Measurements from ENCODE around the gene ESRRA. TPM values are rescaled to one million over a fixed set of nuclear protein-coding genes. Genes with fewer than 3 reads are reported as not detected.

The ESRRA gene
- total and polyA plus RNA-seq, 2 of the 8 experiments (the other 6 are each of a cell fraction or from before 2014, with no cell fraction given) = 18.2 to 37.0 TPM

DNA sequence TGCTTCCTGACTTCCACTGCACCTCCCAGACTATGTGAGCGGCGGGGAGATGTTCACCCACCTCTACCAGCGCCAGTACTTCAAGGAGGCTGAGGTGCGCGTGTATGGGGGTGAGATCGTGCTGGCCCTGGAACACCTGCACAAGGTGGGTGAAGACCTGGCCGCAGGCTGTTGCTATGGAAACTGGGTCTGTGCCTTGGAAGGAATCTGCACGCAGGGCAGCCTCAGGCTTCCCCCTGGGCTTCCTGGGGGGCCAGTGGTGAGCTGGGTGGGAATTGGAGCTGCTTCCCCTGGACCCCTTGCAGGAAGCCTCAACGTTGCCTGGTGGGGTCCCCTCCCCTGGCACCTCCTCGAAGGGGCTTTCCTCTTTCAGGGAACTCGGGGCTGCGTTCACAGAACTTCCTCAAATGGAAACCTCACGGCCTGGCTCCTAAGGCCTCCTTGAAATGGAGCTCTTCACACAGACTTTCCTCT is 55.2 kb downstream of the ESRRA start:
- H3K9ac ChIP-seq (replicated peaks in 1 of 4; ENCODE audit: extremely low read depth in 1 of 4, low read depth in 3 of 4, low read length in 3 of 4) = no peak overlapping the region
- 94% methylated on average over 13 of the region's 13 CpGs; no CpG with 5 or more reads in 1 of the 2 experiments for WGBS, 2 experiments (ENCODE audit: extremely low coverage in 1 of 2, insufficient coverage in 1 of 2, insufficient read length in 1 of 2, insufficient replicate concordance in 2 of 2, low coverage in 1 of 2, low lambda C conversion rate in 2 of 2, missing lambda C conversion rate in 1 of 2)
- peak overlapping the region; percentile 87 to 89; a peak in 3 of 4 replicates for H3K4me2 ChIP-seq (ENCODE audit: insufficient read depth in 1 of 2, low read depth in 2 of 2, low read length in 2 of 2)
- H3K36me3 ChIP-seq (ENCODE audit: control insufficient read depth in 2 of 4, insufficient read depth in 4 of 4, low read length in 3 of 4) = peaks cover 0 to 9% (median 3%) of the 10 kb centered on the region in 4 experiments; a peak in 3 of 8 replicates
- peaks cover 0 to 4% of the 10 kb centered on the region in 2 experiments for H4K20me1 ChIP-seq (replicated peaks in 1 of 2; ENCODE audit: control insufficient read depth in 1 of 2, insufficient read depth in 2 of 2, low read length in 2 of 2)
- no peaks in the 10 kb centered on the region for H3K9me3 ChIP-seq (ENCODE audit: insufficient read depth in 2 of 2, low read depth in 1 of 2, low read length in 1 of 2)
- H3K56ac ChIP-seq (replicated peaks; ENCODE audit: insufficient read length, low read depth, low read length) = no peak overlapping the region
- no peak overlapping the region for H2BK5ac ChIP-seq (ENCODE audit: low read depth, low read length)
- no peak for DNase-seq (ENCODE audit: low read depth in 1 of 2, low spot score in 2 of 2)
- no peaks in the 10 kb centered on the region for H3K27me3 ChIP-seq (replicated peaks in 1 of 4; ENCODE audit: control insufficient read depth in 3 of 4, extremely low read depth in 1 of 4, insufficient read depth in 3 of 4, low read length in 3 of 4)
- H4K8ac ChIP-seq (ENCODE audit: extremely low read depth, insufficient read depth, low read length) = no peak overlapping the region
- H3K18ac ChIP-seq (ENCODE audit: extremely low read depth, low read length) = no peak overlapping the region
- peaks cover 7% of the 10 kb centered on the region; the same call in 1 of the 2 replicates for H3K23me2 ChIP-seq (ENCODE audit: low read depth, low read length)
- no peak for FAIRE-seq
- no peaks in the 10 kb centered on the region; the same call in 1 of the 2 replicates for H3K79me1 ChIP-seq (ENCODE audit: low read depth, low read length)
- peak overlapping the region; percentile 88 for H4K91ac ChIP-seq (replicated peaks; ENCODE audit: insufficient read length, low read length)
- no peak overlapping the region for H3K27ac ChIP-seq (ENCODE audit: low read depth, low read length)
- POLR2A ChIA-PET (ENCODE audit: partially characterized antibody) = interaction anchor here (0.5 to 3.6 kb wide), 5 partner anchors 9 to 408 kb away, joined by 3 to 14 read pairs (median 3); no protein-coding TSS in a partner anchor
- peaks cover 0 to 32% (median 25%) of the 10 kb centered on the region in 4 experiments; a peak in 6 of 7 replicates for H3K4me1 ChIP-seq (replicated peaks in 1 of 4; ENCODE audit: control insufficient read depth in 3 of 4, insufficient read depth in 4 of 4, low read length in 3 of 4)
- CTCF ChIA-PET (ENCODE audit: partially characterized antibody) = interaction anchor here (0.5 to 22.0 kb wide), 6 partner anchors 11 to 89 kb away, joined by 4 to 409 read pairs (median 8); partner anchors contain the start of gene CCDC88B
- no peak overlapping the region for H3K23ac ChIP-seq (ENCODE audit: insufficient read length)
- H2BK12ac ChIP-seq (ENCODE audit: low read depth, low read length) = no peak overlapping the region
- no peaks in the 10 kb centered on the region for H3K79me2 ChIP-seq (ENCODE audit: control insufficient read depth in 1 of 2, insufficient read depth in 2 of 2, low read length in 2 of 2)
- no peak overlapping the region for H3K14ac ChIP-seq (ENCODE audit: insufficient read length)
- no peak overlapping the region for H2AFZ ChIP-seq (ENCODE audit: low read length)
- no peak overlapping the region for H2BK120ac ChIP-seq (replicated peaks; ENCODE audit: low read depth, low read length)
- H4K5ac ChIP-seq (ENCODE audit: insufficient read length, low read depth, low read length) = no peak overlapping the region
- peak overlapping the region; percentile 46; the same call in 1 of the 2 replicates for H2BK15ac ChIP-seq (ENCODE audit: low read length)
- 0 out of 8 replicates have a peak overlapping the region, but pooled peaks of 1 of the 4 experiments have one; percentile 73 for H3K4me3 ChIP-seq (ENCODE audit: extremely low read depth in 1 of 4, insufficient read depth in 2 of 4, low read depth in 3 of 4, low read length in 4 of 4)
- no peak overlapping the region for H3K4ac ChIP-seq (replicated peaks; ENCODE audit: insufficient read length, low read depth, low read length)
- H2AK5ac ChIP-seq (ENCODE audit: low read depth, low read length) = no peak overlapping the region
- H2BK20ac ChIP-seq (ENCODE audit: low read length) = no peak overlapping the region
- TF ChIP-seq RFX5 (IDR thresholded peaks at IDR 0.05; ENCODE audit: borderline replicate concordance, low read depth, low read length) = no peak
